ENCODE data around the gene ZNF695. TPM values are rescaled to one million over a fixed set of nuclear protein-coding genes. Genes with fewer than 3 reads are reported as not detected.

ZNF695 gene
- total and polyA plus RNA-seq, 2 donors from 2014 or later, result 0.44 TPM; not detected in 1

DNA sequence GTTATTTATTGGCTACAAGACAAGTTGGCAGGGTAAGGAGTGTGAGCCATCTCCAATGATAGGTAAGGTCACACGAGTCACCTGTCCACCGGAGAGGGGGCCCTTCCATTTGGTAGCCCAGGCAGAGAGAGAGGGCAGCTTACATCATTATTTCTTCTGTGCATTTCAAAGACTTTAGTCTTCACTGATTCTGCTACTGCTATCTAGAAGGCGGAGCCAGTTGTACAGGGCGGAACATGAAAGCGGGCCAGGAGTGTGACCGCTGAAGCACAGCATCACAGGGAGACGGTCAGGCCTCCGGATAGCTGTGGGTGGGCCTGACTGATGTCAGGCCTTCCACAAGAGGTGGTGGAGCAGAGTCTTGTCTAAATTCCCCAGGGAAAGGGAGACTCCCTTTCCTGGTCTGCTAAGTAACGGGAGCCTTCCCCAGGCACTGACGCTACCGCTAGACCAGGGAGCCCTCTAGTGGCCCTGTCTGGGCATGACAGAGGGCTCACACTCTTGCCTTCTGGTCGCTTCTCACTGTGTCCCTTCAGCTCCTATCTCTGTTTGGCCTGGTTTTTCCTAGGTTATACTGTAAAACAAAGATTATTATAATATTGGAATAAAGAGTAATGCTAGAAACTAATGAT lies 36.7 kb downstream of the ZNF695 start:
- Histone ChIP-seq H3K9ac (ENCODE audit: low read length in 3 of 3) (no peak overlapping the region), H3K27me3 (ENCODE audit: control insufficient read depth, insufficient read depth, low read length) (no peaks in the 10 kb centered on the region), H3K4me1 (ENCODE audit: control insufficient read depth in 2 of 3, insufficient read depth in 2 of 3, low read depth in 1 of 3, low read length in 3 of 3) (no peaks in the 10 kb centered on the region), H3K9me3 (ENCODE audit: control insufficient read depth in 2 of 3, insufficient read depth in 1 of 3, low read length in 3 of 3) (peaks cover 0 to 4% (median 1%) of the 10 kb centered on the region in 3 donors), H3K4me3 (ENCODE audit: low read length in 3 of 3) (no peak overlapping the region), H3K27ac (ENCODE audit: low read depth in 2 of 2, low read length in 2 of 2) (no peak overlapping the region), H3K36me3 (ENCODE audit: control insufficient read depth in 2 of 3, insufficient read depth in 3 of 3, low read length in 3 of 3) (no peaks in the 10 kb centered on the region)
- DNase-seq, result no peak
- intact Hi-C loops (cut with DNase I), result no loop called here
- TF ChIP-seq, protein P1, sequence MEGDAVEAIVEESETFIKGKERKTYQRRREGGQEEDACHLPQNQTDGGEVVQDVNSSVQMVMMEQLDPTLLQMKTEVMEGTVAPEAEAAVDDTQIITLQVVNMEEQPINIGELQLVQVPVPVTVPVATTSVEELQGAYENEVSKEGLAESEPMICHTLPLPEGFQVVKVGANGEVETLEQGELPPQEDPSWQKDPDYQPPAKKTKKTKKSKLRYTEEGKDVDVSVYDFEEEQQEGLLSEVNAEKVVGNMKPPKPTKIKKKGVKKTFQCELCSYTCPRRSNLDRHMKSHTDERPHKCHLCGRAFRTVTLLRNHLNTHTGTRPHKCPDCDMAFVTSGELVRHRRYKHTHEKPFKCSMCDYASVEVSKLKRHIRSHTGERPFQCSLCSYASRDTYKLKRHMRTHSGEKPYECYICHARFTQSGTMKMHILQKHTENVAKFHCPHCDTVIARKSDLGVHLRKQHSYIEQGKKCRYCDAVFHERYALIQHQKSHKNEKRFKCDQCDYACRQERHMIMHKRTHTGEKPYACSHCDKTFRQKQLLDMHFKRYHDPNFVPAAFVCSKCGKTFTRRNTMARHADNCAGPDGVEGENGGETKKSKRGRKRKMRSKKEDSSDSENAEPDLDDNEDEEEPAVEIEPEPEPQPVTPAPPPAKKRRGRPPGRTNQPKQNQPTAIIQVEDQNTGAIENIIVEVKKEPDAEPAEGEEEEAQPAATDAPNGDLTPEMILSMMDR (IDR thresholded peaks at IDR 0.05; ENCODE audit: borderline replicate concordance, extremely low read depth, insufficient read depth), result peak; percentile 68
- FAIRE-seq, result no peak

DNA sequence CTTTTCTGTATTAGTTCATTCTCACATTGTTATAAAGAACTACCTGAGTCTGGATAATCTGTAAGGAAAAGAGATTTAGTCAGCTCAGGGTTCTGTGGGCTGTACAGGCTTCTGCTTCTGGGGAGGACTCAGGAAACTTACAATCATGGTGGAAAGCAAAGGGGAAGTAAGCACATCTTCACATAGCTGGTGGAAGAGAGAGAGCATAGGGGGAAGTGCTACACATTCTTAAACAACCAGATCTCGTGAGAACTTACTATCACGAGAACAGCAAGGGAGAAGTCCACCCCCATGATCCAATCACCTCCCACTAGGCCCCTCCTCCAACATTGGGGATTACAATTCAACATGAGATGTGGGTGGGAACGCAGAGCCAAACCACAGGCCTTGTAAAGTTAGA lies 38.2 kb downstream of the ZNF695 start:
- FAIRE-seq, result no peak
- intact Hi-C loops (cut with DNase I), result no loop called here
- H3K9ac ChIP-seq (ENCODE audit: low read length in 3 of 3), result no peak overlapping the region
- H3K36me3 ChIP-seq (ENCODE audit: control insufficient read depth in 2 of 3, insufficient read depth in 3 of 3, low read length in 3 of 3), result no peaks in the 10 kb centered on the region
- no peak overlapping the region for H3K4me3 ChIP-seq (ENCODE audit: low read length in 3 of 3)
- DNase-seq, result no peak
- TF ChIP-seq, protein P1 (IDR thresholded peaks at IDR 0.05; ENCODE audit: borderline replicate concordance, extremely low read depth, insufficient read depth), result no peak
- H3K9me3 ChIP-seq (ENCODE audit: control insufficient read depth in 2 of 3, insufficient read depth in 1 of 3, low read length in 3 of 3), result peaks cover 0 to 4% (median 1%) of the 10 kb centered on the region in 3 donors
- no peak overlapping the region for H3K27ac ChIP-seq (ENCODE audit: low read depth in 2 of 2, low read length in 2 of 2)
- no peaks in the 10 kb centered on the region for H3K27me3 ChIP-seq (ENCODE audit: control insufficient read depth, insufficient read depth, low read length)
- no peaks in the 10 kb centered on the region for H3K4me1 ChIP-seq (ENCODE audit: control insufficient read depth in 2 of 3, insufficient read depth in 2 of 3, low read depth in 1 of 3, low read length in 3 of 3)

DNA sequence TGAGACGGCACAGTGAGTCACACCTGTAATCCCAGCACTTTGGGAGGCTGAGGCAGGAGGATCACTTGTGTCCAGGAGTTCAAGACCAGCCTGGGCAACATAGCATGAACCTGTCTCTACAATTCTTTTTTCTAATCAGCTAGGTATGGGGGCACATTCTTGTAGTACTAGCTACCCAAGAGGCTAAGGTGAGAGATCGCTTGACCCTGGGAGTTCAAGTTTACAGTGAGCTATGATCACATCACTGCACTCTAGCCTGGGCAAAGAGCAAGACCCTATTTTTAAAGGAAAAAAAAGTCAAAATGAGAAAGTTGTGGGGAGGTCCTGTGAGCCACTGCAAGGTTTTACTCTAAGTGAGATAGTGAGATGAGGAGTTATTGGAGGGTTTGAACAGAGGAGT lies 41.4 kb downstream of the ZNF695 start:
- intact Hi-C loops (cut with DNase I), result no loop called here
- no peak for FAIRE-seq
- TF ChIP-seq, protein P1 (IDR thresholded peaks at IDR 0.05; ENCODE audit: borderline replicate concordance, extremely low read depth, insufficient read depth), result no peak

More for the DNA sequence above, 41.4 kb downstream of the ZNF695 start:
- H3K9me3 ChIP-seq (ENCODE audit: control insufficient read depth in 2 of 3, insufficient read depth in 1 of 3, low read length in 3 of 3), result peaks cover 0 to 4% (median 0%) of the 10 kb centered on the region in 3 donors
- H3K27me3 ChIP-seq (ENCODE audit: control insufficient read depth, insufficient read depth, low read length), result no peaks in the 10 kb centered on the region
- DNase-seq, result no peak
- H3K27ac ChIP-seq (ENCODE audit: low read depth in 2 of 2, low read length in 2 of 2), result no peak overlapping the region
- no peak overlapping the region for H3K4me3 ChIP-seq (ENCODE audit: low read length in 3 of 3)
- H3K9ac ChIP-seq (ENCODE audit: low read length in 3 of 3), result no peak overlapping the region
- H3K4me1 ChIP-seq (ENCODE audit: control insufficient read depth in 2 of 3, insufficient read depth in 2 of 3, low read depth in 1 of 3, low read length in 3 of 3), result no peaks in the 10 kb centered on the region
- no peaks in the 10 kb centered on the region for H3K36me3 ChIP-seq (ENCODE audit: control insufficient read depth in 2 of 3, insufficient read depth in 3 of 3, low read length in 3 of 3)

All from kidney (tissue), 14 donors.